Measurements from ENCODE around the gene SH3GLB1. TPM values are rescaled to one million over a fixed set of nuclear protein-coding genes. Genes with fewer than 3 reads are reported as not detected.

SH3GLB1 gene
- total and polyA plus RNA-seq, 2 of the 8 experiments (the other 6 are each of a cell fraction or from before 2014, with no cell fraction given): 7.7 to 43.1 TPM

DNA sequence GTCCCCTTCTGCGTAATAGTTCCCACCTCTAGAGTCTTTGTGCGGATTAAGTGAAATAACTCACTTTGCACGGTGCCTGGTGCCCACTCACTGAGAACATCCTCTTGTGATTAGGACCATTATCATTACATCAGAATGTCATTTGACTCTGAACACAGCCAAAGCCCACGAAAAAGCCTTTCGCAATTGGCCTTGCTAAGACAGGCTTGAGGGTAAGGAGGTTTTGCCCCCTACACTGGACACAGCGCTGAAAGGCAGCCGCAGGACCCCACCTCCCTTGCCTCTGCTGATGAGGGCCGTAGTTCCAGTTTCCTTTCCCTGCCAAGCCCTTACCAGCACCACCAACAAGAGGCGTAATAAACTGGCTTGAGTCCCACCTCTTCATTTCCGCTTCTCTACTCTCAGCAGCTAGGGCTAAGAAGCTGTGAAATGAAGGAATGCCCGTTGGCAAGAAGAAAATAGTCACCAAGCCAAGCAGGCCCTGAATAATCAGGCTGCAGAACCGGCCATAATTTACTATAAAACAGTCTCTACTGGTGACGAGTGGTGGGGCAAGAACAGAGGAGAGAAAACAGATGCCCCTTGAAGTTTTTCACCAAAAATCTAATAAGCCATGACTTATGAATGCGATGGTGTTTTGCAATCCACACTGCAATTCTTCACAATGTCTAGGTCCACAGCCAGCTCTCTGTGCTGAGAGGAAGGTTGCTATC lies 53.1 kb downstream of the SH3GLB1 start (continued):
- TF ChIP-seq SIX5 (IDR thresholded peaks at IDR 0.05; ENCODE audit: low read depth, low read length): no peak
- no peak for TF ChIP-seq HDAC6 (IDR thresholded peaks at IDR 0.05; ENCODE audit: low read depth, low read length)
- TF ChIP-seq EGR1 (IDR thresholded peaks at IDR 0.05; ENCODE audit: borderline replicate concordance, low read depth, low read length): no peak
